ENCODE measurements around the gene TNNI3.
"Not testable (repeated sequence)": the region's sequence is repeated elsewhere in the genome, so short reads cannot be mapped to it uniquely, and the experiment has no call there.

The TNNI3 gene

DNA sequence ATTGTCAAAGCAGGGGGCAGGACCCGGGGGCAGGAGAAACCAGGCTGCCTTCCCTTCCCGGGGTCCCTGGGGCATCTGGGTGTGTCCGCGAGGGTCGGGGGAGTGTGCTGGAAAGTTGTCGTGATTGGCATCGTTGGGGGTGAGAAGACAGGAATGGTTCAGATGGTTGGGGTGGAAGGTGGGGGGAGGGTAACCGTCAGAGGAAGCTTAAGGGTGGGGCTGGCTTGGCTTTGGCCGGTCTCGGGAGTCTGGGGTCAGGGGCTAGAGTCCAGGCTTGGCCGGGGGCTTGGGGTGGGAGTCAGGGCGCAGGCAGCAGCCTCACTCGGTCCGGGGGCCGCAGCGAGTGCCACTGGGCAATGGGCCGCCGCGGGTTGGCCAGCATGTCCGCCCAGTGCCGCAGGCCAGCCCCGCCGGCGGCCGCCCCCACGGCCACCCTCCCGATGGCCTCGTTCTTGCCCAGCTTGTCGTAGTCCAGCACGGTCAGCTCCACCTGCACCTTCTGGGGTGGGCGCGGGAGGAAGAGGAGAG is 15.7 kb upstream of the TNNI3 start:
- no peak for DNase-seq (ENCODE audit: low read depth in 2 of 2)

DNA sequence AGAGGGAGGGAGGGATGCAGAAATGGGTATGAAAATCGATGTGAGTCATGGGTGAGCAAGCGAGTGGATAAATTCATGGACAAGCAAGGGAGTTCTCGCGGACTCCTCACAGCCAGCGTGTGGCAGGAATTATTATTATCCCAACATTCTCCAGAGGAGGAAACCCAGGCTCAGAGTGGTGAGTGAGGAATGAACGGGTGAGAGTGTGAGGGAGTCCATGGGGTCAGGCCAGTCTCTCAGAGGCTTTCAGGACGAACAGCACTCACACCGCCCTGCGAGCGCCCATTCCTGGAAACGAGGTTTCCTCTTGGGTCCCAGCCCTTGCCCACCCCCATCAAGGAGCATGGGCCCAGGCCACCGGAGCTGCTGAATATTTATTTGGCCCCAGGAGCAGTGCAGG is 15.2 kb upstream of the TNNI3 start:
- DNase-seq (ENCODE audit: low read depth in 2 of 2): no peak

DNA sequence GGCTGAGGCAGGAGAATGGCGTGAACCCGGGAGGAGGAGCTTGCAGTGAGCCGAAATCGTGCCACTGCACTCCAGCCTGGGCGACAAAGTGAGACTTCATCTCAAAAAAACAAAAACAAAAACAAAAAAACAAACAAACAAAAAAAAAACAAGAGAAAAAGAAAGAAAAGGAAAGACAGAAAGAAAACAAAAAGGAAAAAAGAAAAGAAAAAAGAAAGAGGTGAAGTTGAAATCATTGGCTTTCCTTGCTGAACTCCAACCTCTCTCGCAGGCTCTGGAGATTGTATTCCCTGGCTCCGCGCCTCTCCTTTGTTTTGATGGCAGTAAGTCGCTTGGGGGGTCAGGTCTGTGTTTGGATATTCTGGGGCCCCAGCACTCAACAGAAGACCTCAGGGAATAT is 14.8 kb upstream of the TNNI3 start:
- not testable (repeated sequence) for DNase-seq (ENCODE audit: low read depth in 2 of 2)

- DNase-seq (ENCODE audit: low read depth in 2 of 2): no peak
Observed at GRCh38 chr19:55171440-55171839, 13.9 kb upstream of the TNNI3 start.

DNA sequence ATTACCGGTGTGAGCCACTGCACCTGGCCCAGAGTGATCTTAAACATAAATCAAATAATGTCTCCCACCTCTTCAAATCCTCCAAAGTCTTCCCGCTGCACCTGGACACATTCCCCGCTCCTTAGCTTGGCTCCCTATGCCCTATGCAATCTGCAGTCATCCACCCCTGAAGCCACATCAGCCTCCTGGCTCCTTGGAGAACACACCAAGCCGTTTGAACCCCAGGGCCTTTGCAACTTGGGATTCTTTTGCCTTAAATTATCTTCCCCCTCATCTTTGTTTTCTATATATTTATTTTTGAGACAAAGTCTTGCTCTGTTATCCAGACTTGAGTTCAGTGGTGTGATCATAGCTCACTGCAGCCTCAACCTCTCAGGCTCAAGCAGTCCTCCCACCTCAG is 11.6 kb upstream of the TNNI3 start:
- no peak for DNase-seq (ENCODE audit: low read depth in 2 of 2)

DNA sequence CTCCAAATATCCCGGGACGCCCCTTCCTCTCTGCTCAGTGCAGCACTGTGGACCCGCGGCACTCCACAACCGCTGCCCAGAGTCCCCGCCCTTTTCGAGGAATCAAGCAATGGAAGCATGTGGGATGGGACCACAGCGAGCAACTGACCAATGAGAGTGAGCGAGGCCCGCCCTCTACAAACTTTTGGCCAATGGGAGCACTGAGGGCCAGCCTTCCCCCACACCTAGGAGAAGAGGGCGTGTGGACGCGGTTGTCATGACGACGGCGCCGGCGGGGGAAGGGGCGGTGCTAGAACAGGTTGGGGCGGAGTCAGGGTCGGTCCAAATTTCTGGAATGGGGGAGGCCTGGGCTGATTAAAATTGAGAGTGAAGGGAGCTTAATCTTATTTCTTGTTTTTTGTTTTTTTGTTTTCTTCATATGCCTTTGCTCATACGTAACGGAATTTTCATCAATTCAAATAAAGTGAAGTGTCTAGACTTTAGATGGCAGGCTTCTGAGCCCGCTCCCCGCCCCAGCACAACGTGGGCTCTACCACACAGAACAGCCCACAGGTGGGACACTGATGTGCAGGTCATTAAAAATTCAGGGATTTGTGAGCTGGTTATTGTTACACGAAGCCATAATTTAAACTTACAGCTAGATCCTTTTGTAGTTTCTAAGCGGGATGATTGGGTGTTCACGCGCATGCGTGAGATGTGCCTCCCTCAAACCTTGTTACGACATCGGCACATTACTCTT is 9.2 kb upstream of the TNNI3 start, which contains the start of gene DNAAF3:
DNAAF3 (minus strand) TSS at position 84 of the 739 bp plus-strand sequence. CDS start 200 bp downstream, outside the sequence.
- peak in 1 of 2 donors; percentile 27 for DNase-seq (ENCODE audit: low read depth in 2 of 2)

DNA sequence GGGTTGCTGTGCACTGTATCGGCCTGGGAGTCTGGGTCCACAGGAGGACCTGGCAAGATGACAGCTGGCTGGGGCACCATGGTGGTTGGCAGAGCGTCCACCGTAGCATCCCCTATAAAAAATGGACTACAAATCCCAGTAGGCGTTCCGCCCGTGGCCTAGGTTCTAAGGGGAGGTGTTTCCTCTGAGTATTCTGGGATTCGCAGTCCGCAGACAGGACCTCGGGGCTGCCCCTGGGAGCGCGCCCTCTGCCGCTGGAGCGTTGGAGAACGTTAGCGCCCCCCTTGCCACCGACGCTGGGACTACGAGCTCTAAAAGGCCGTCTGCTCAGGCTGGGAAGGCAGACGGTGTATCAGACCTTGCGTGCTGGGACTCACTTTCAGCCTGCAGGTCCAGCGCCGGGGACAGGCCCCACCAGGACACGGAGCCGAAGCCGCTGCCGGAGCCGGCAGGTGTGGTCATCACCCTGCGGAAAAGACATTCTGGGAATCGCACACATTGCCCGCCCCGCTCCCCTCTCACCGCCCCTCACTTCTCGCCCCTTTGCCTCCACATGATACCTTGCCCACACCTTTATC is 8.5 kb upstream of the TNNI3 start:
- no peak for DNase-seq (ENCODE audit: low read depth in 2 of 2)

DNA sequence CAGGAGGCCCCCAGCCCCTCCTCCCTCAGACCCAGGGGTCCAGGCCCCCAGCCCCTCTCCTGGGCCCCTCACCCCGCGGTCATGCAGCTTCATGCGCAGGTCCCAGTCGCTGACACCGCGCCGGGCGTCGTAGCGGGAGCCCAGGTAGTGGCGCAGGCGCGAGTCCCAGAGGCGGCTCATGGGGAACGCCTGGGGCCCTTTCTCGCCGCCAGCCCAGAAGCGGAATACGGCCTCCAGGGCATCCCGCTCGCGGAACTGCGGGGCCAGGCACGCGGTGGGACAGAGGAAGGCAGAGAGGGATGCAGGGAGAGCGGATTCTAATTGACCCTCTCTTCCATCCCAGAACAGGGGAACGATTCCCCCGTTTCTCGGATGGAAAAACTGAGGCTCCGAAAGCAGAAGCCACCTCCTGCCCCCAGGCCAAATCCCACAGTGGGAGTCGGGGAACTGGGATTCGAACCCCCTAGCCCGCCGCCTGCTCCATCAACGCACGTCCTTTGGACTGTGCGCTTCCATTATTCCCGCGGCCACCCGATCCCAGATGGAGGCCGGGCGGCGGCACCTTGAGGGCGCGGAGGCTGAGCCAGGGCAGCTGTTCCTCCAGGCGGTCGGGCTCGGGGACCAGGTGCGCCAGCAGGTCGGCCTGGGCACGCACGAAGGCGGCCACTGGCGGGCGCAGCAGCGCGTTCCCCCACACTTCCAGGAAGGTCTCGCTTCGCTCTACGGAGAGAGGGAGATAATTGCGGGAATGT is 4.2 kb upstream of the TNNI3 start:
- DNase-seq (ENCODE audit: low read depth in 2 of 2): no peak

- no peak for DNase-seq (ENCODE audit: low read depth in 2 of 2)
Observed at GRCh38 chr19:55160986-55161365, 3.4 kb upstream of the TNNI3 start.

GRCh38 chr19:55160128-55160985 is 2.8 kb upstream of the TNNI3 start:
- DNase-seq (ENCODE audit: low read depth in 2 of 2): peak; percentile 64

DNA sequence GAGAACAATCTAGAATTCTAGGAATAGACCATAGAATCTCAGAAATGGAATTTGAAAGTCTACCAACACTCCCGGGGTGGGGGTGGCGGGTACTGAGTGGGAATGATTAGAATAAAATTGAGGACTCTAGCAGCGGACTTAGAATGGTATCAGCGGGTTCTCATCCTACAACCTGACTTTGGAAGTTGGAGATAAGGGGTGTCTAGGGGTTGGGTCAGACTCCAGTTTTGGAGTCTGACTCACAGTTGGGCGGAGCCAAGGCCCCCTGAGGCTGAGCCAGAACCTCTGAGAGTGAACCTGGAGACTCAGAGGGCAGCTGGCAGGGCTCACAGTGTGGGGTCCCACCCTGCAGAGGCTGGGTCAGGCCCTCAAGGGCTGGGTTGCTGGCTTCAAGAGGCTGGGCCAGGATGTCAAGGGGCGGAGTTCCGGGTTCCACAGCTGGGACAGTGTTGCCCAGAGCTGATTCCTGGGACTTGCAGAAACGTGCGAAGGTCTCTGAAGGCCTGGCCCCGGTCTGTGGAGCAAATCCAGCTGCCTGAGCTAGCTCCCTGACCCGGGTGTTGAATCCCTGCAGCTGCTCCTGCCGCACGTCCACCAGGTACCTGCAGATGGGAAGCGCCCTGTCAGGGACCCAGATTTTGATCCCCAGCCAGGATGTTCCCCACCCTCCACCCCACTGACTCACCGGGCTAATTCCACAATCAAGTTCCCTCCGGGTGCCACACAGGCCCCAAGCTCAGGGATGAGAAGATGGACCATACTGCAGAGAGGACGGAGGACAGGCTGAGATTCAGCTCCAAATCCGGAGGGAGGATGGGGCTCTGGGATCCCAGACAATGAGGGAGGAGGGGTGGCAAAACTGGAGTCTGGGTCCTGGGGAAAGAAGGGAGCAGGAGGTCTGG is 1.6 kb upstream of the TNNI3 start:
- no peak for DNase-seq (ENCODE audit: low read depth in 2 of 2)

- DNase-seq (ENCODE audit: low read depth in 2 of 2): no peak
Observed at GRCh38 chr19:55158423-55158822, 891 bp upstream of the TNNI3 start.

DNA sequence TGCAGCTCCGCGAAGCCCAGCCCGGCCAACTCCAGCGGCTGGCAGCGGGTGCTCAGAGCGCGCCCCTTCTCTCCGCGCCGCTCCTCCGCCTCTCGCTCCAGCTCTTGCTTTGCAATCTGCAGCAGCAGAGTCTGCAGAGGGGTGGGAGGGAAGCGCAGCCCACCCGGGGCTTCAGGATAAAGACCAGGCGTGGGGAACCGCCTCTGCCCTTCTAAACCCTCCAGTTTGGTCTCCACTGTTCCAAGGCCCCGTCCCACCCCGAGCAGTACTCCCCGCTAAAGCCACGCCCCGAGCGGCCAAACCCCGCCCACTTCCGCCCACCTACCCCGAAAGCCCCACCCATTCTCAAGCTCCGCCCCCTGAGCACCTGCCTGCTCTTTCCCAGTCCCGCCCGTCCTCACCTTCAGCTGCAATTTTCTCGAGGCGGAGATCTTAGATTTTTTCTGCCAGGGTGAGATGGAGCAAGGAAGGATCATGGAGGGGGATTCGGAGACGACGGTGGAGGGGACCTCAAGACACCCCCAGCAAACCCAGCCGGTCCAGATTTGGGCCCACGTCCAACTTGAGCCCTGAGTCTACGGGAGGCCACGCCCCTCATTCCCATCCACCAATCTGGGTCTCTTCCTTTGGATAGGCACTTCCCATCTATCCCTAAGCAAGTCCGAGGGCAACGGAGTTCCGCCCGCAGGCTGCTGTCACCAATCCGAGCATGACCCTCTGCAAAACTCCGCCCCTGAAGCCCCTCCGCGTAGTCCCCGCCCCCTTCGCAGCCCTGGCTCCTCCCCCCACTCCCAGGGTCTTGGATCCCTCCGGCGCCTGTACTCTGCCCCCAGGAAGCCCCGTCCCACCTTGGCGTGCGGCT is 1.1 kb downstream of the TNNI3 start:
- DNase-seq (ENCODE audit: low read depth in 2 of 2): no peak

DNA sequence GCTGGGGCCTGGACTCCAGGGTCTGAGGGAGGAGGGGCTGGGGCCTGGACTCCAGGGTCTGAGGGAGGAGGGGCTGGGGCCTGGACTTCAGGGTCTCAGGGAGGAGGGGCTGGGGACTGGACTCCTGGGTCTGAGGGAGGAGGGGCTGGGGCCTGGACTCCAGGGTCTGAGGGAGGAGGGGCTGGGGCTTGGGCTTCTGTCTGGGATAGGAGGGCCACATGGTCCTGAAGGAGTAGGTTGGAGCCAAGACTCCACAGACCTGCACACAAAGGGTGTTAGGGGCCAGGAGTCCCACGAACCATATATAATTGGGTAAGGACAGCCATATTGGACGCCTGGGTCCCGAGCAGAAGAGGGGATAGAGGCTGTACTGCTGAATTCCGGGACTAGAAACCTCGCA is 1.7 kb downstream of the TNNI3 start:
- not testable (repeated sequence) for DNase-seq (ENCODE audit: low read depth in 2 of 2)

- no peak for DNase-seq (ENCODE audit: low read depth in 2 of 2)
Observed at GRCh38 chr19:55153652-55154264, 3.8 kb downstream of the TNNI3 start.

DNA sequence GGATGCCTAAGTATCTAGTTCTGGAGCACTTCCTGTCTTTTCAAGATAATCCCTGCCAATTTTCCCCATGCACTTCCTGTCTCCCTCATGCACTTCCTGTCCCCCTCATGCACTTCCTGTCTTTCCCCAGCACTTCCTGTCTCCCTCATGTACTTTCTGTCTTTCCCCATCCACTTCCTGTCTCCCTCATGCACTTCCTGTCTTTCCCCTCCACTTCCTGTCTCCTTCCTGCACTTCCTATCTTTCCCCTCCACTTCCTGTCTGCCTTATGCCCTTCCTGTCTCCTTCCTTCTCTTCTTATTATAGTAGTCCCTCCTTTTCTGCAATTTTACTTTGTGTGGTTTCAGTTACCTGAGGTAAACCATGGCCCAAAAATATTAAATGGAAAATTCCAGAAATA is 5.5 kb downstream of the TNNI3 start:
- no peak for DNase-seq (ENCODE audit: low read depth in 2 of 2)

DNA sequence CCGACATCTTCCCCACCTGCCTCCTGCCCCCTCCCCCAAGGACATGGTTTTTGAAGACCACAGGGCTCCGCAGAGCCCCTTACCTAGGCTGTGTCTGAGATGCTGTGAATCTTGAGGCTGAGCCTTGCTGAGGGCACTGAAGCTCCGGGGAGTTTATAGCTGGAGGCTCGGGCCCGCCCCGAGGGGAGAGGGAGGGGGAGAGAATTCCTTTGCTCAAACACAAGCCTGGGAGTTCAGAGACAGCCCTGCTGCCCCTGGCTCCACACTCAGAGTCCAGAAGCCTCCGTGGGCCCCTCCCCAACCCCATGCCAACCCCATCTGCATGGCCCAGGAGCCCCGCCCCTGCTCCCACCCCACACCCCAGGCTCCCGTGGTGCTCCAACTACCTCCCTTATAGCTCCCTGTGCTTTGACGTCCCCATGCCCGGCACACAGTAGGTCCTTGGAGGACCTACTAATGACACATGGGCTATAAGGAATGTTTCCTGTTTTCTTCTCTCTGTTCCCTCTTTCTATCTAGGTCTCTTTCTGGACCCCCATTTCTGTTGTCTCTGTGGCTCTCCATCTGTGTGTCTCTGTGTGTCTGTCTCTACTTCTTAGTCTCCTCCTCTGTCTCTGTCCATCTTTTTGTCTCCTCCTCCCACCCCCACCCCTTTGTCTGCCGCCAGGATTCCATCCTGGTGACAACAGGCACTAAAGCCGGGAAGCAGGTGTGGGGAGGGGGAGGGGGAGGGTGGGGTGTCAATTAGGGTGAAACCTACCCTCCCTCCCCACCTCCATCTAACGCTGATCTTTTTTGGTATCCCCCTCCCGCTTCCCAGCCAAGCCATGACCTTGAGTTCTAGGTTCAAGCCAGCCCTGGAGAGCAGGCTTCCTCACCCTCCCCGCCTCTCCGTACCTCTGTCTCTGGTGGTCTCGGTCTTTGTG is 8.2 kb downstream of the TNNI3 start, which contains the start of gene TNNT1:
TNNT1 (minus strand) TSS at position 129 of the 926 bp plus-strand sequence. CDS start 2,049 bp downstream, outside the sequence.
- no peak for DNase-seq (ENCODE audit: low read depth in 2 of 2)
